HG02840 (cell line): ENCODE data around the gene FAM120B.

Experiments used
- ATAC-seq: cut with Tn5 transposase; IDR thresholded peaks from one replicate; pipeline ENCODE4 v1.9.1; 2021; ENCODE audit warnings: mild to moderate bottlenecking, moderate library complexity, moderate number of reproducible peaks; ENCODE audit not compliant: unreplicated experiment, low FRiP score

The FAM120B gene

GRCh38 chr6:170270984-170271593, 35.5 kb upstream of the FAM120B start:
- ATAC-seq = no peak

DNA sequence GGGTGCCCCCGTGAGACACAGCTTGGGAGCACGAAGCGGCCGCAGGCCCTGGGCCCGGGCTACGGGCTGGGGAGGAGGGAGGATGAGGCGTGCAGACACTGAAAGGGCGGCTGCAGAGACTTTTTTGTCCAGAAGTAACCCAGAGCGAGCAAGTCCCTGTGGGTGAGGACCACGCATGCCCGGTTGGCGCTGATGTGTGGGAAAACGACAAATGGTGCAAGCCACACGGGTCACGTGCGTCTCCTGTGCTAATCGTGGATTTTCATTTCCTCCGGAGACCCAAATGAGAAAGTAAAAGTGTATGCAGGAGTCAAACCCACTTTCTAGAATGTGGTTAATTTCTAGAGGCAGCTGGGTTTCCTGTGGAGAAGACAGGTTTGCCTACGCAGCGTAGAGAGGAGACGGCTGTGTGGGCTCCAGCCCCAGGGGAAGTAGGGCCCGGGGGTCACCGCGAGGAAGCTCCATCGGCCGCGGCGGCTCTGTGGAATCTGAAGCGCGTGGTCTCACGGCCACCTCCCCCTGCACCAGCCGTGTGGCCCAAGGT, 34.7 kb upstream of the FAM120B start:
- no peak for ATAC-seq

- no peak for ATAC-seq
Measured at GRCh38 chr6:170272341-170273065, 34.1 kb upstream of the FAM120B start.

DNA sequence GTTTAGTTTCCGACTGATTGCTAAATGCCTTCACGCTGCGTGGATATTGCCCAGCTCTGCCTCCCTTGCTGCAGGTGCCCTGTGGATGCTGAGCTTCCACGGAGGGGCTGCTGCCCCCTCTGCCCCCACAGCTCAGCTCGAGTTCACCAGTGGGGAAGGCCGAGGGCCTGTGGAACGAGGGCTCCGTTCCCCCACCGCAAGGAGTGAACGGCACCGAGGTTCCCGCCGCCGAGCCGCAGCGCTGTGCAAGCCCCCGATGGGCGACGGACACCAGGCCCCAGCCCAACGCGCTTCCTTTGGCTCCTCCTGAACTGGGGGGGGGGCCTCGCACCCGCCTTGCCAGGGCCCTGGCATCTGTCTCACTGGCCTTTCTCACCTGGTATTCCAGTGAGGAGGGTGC, 33.4 kb upstream of the FAM120B start:
- ATAC-seq = no peak

DNA sequence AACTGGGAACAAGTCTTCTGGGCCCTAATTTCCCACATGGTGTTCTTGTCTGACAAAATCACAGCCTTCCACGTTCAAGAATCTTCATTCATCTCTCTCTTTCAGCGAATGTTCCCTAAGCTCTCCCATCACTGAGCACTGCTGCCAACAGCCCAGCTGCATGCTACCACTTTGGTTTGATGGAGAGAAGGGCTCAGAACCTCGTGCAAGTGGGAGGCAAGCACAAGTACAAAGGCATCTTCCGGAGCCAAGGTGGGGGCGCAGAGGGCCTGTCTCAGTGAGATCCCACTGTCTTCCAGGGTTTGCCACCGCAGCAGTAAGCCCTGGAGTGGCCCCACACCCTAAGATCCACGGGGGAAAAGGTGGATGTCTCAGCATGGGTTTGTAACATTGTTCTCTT, 32.9 kb upstream of the FAM120B start:
- no peak for ATAC-seq

DNA sequence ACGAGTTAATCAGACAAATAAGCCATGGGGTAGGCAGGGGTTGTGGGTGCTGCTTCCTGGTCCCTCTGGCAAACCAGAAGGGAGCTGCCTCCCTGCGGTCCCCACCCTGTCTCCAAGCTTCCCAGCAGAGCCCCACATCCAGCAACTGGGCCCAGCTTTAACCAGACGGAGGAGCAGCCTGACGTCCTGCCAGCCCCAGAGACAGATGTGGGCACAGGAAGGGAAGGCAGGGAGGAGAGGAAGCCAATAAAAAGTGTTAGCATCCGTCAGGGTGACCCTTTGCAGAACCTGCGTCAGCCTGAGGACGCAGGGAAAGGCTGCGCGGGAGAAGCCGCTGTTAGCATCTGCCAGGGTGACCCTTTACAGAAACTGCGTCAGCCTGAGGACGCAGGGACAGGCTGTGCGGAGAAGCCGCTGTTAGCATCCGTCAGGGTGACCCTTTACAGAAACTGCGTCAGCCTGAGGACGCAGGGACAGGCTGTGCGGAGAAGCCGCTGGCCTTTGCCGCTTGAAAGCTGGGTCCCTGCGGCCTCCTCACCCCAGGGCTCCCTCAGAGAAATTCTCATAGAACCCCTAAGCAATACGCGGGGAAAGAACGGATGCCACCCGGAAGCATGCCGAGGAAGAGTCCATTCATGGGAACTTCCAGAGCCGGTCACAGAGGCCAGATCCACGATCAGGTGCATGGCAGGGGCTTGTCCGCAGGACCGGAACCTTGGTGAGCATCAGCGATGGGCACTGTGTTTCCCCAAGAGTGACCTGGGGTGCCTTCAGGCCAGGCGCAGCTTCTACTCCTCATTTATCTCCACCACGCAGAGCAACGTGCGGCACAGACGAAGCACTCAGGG, 31.6 kb upstream of the FAM120B start:
- ATAC-seq = no peak

DNA sequence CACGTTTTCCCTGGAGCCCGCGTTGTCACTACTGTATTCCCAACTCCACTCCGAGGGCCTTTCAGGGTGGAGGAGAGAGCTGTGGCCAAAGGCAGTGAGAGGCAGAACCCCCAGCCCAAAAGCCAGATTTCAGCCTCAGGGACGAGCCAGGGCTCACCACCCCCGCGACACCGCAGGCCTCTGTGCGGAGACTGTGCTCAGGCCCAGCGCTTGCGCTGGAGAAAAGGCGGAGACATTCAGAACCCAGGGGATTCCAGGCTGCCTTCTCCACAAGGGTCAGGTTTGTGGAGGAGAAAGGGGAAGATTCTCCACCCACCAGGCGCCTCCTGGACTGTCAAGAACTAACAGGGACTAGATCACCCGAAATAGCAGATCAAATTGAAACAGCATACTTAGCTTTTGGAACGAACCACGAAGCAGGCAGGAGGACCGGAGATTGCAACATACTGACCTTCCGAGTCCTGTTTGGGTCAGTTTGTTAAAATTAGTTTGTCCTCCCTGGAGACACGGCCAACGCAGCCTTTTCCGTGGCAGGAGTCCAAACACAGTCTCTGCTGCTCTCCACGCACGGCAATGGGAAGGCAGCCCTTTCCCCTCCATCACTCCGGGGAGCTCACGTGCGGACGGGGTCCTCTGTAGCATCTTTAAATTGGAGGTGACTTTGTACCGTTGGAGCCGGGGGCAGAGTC, 30.0 kb upstream of the FAM120B start:
- ATAC-seq = no peak

- ATAC-seq = no peak
Measured at GRCh38 chr6:170277893-170278742, 28.4 kb upstream of the FAM120B start.

DNA sequence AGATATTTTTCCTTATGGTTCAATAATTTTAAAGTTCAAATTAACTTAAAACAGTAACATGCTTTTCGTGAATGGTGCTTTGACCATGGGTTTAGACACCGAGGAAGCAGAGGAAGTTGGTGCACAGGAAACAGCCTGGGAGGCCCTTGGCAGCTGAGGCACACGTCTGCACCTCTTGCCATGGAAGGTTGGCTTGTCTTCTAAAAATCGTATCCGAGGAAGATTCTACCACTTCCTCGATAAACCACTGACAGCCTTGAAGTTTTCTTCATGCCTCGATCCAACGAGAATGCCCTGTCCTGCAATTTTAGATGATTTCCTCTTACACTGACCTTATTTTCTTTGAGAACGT, 27.8 kb upstream of the FAM120B start:
- no peak for ATAC-seq

- ATAC-seq = no peak
Measured at GRCh38 chr6:170279426-170279825, 27.1 kb upstream of the FAM120B start.

GRCh38 chr6:170279977-170280688, 26.4 kb upstream of the FAM120B start:
- no peak for ATAC-seq

DNA sequence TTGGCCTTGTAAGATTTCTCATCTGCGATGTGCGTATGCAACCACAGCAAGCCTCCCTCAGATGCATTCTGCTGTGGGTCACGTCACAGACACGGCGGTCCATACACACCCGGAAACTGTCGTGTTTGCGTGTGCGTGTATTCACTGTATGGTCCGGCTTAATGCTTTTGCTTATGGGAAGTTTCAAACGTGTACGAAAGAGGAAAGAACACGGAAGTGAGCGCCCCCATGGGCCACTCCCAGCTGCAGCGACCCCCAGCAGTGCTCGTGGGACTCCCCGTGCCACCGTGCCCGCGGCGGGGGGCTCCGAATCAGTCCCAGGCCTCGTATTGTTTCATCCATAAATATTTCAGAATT, 25.9 kb upstream of the FAM120B start:
- no peak for ATAC-seq

- no peak for ATAC-seq
Measured at GRCh38 chr6:170281331-170282292, 24.9 kb upstream of the FAM120B start.

GRCh38 chr6:170282512-170283158, 23.9 kb upstream of the FAM120B start:
- ATAC-seq = no peak

- no peak for ATAC-seq
Measured at GRCh38 chr6:170283212-170284081, 23.1 kb upstream of the FAM120B start.

GRCh38 chr6:170284126-170284773, 22.3 kb upstream of the FAM120B start:
- no peak for ATAC-seq
